Neutrophil (primary cell): ENCODE measurements around the gene PREX1.

Source experiments
- H3K27ac ChIP-seq: fragments of 200-600 bp; sonication (generic); 2 replicates; pipeline ENCODE4 v1.5.1; 2016; ENCODE audit warnings: mild to moderate bottlenecking, moderate library complexity
- H3K27me3 ChIP-seq: fragments of 200-600 bp; sonication (generic); 2 replicates; pipeline ENCODE4 v1.6.0; 2016; ENCODE audit warnings: mild to moderate bottlenecking
- H3K36me3 ChIP-seq: fragments of 200-600 bp; sonication (generic); 2 replicates; pipeline ENCODE4 v1.5.1; 2017
- H3K4me1 ChIP-seq, 2 experiments: fragments of 200-600 bp in 1 of 2; sonication (generic) in 1 of 2; 1 replicate in 1 of 2; 2 replicates in 1 of 2; pipeline versions ENCODE4 v1.5.1 to v1.6.1; 2013 to 2016; ENCODE audit warnings: low read depth in 1 of 2, low read length in 1 of 2, mild to moderate bottlenecking in 1 of 2, moderate library complexity in 1 of 2; ENCODE audit not compliant: control insufficient read depth in 1 of 2, insufficient read depth in 1 of 2
- H3K4me3 ChIP-seq, 2 experiments: fragments of 200-600 bp in 1 of 2; sonication (generic) in 1 of 2; 1 replicate in 1 of 2; 2 replicates in 1 of 2; pipeline ENCODE4 v1.5.1; 2013 to 2016; ENCODE audit warnings: low read depth in 1 of 2, low read length in 1 of 2, mild to moderate bottlenecking in 1 of 2, moderate library complexity in 1 of 2
- H3K9me3 ChIP-seq: fragments of 200-600 bp; sonication (generic); 2 replicates; pipeline ENCODE4 v1.5.1; 2016
- TF ChIP-seq, protein P1 (sequence below): fragments of 200-600 bp; sonication (generic); IDR thresholded peaks from 2 replicates; pipeline ENCODE4 v1.5.1; 2016; ENCODE audit warnings: antibody characterized with exemption

The PREX1 gene

DNA sequence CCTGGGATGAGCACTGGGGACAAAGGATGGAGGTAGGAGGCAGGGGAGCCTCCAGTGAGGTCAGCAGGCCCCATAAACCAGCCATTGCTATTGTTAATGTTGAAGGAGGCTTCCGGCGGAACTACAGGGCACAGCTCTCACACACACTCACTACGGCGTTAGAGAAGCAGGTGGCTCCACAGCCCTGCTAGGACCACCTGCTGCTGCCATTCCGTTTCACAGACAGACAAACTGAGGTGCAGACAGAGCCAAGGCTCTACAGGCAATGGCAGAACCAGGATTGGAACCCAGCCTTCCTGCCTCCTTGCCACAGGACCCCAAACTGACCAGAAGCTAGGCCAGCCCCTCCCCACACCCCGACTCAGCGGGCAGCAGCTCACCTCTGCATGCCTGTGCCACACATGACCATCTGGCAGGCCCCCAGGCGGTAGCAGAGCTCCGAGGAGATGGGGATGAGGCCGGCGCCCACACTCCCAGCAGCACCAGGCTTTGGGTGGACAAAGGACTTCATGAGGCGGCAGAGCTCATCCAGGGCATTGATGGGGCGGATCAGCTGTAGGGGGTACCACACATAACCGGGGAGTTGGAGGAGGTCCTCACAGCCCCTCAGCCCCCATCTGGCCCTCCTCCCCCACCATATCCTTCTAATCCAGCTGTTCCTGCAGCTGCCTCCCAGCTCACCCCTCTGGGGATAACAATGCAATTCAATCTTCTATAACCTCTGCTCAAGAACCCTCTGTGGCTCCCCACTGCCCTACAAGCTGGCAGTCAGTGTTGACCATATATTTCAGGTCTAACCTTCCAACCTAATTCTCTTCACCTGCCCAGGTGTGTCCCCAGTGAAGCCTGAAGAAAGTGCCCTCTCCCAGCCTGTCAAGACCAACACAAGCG lies 198.5 kb downstream of the PREX1 start:
- Histone ChIP-seq H3K9me3 (peaks cover 5% of the 10 kb centered on the region), H3K36me3 (peaks cover 100% of the 10 kb centered on the region), H3K4me1 (no peaks in the 10 kb centered on the region), H3K27me3 (no peaks in the 10 kb centered on the region), H3K4me3 (no peak overlapping the region), H3K27ac (peak overlapping the region; percentile 23)
- TF ChIP-seq, protein P1, sequence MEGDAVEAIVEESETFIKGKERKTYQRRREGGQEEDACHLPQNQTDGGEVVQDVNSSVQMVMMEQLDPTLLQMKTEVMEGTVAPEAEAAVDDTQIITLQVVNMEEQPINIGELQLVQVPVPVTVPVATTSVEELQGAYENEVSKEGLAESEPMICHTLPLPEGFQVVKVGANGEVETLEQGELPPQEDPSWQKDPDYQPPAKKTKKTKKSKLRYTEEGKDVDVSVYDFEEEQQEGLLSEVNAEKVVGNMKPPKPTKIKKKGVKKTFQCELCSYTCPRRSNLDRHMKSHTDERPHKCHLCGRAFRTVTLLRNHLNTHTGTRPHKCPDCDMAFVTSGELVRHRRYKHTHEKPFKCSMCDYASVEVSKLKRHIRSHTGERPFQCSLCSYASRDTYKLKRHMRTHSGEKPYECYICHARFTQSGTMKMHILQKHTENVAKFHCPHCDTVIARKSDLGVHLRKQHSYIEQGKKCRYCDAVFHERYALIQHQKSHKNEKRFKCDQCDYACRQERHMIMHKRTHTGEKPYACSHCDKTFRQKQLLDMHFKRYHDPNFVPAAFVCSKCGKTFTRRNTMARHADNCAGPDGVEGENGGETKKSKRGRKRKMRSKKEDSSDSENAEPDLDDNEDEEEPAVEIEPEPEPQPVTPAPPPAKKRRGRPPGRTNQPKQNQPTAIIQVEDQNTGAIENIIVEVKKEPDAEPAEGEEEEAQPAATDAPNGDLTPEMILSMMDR = no peak

GRCh38 chr20:48627737-48628128 lies 200.1 kb downstream of the PREX1 start:
- H3K36me3 ChIP-seq = peaks cover 100% of the 10 kb centered on the region
- H3K27ac ChIP-seq = peak overlapping the region; percentile 44
- H3K27me3 ChIP-seq = no peaks in the 10 kb centered on the region
- H3K9me3 ChIP-seq = peaks cover 5% of the 10 kb centered on the region
- no peaks in the 10 kb centered on the region for H3K4me1 ChIP-seq
- no peak overlapping the region for H3K4me3 ChIP-seq
- TF ChIP-seq, protein P1 = no peak

- peak overlapping the region; percentile 44 for H3K27ac ChIP-seq
- H3K27me3 ChIP-seq = no peaks in the 10 kb centered on the region
- no peaks in the 10 kb centered on the region for H3K4me1 ChIP-seq
- H3K4me3 ChIP-seq = no peak overlapping the region
- peaks cover 3% of the 10 kb centered on the region for H3K9me3 ChIP-seq
- TF ChIP-seq, protein P1 = no peak
- peaks cover 100% of the 10 kb centered on the region for H3K36me3 ChIP-seq
Measured at GRCh38 chr20:48626938-48627736, 200.7 kb downstream of the PREX1 start.

DNA sequence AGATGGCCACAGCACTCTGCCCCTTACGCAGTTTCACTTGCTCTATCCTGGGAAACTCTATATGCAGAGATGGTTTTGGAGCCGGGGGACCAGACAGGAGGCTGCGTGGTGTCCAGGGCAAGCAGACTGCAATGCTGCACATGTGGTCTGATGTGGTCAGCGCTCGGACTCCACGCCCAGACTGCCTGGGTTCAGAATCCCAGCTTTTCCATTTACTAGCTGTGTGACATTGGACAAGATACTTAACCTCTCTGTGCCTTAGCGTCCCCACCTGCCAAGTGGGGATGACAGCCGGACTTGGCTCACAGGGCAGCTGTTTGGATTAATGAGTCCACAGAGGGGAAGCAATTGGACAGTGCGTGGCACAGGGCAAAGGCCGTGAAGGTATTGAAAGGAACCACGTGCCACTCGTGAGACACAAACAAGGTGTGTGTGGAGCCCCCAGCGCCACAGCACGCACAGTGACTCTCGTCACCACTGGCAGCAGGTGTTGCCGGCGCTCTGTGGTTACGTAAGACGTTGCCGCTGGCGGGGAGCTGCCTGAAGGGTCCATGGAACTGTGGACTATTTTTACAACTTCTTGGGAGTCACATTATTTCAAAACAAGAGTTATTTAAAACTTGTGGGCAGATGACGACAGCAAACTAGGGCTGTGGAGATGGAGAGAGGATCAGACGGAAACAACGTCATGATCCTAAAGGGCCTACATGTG lies 201.4 kb downstream of the PREX1 start:
- TF ChIP-seq, protein P1 = no peak
- peak overlapping the region; percentile 44 for H3K27ac ChIP-seq
- no peak overlapping the region for H3K4me3 ChIP-seq
- no peaks in the 10 kb centered on the region for H3K9me3 ChIP-seq
- peaks cover 100% of the 10 kb centered on the region for H3K36me3 ChIP-seq
- peaks cover 0 to under 1% of the 10 kb centered on the region in 2 experiments for H3K4me1 ChIP-seq
- no peaks in the 10 kb centered on the region for H3K27me3 ChIP-seq

GRCh38 chr20:48625136-48625900 lies 202.5 kb downstream of the PREX1 start:
- H3K36me3 ChIP-seq = peaks cover 93% of the 10 kb centered on the region

More at GRCh38 chr20:48625136-48625900, 202.5 kb downstream of the PREX1 start:
- Histone ChIP-seq H3K9me3 (no peaks in the 10 kb centered on the region), H3K4me1 (peaks cover 8 to 11% of the 10 kb centered on the region in 2 experiments), H3K4me3 (no peak overlapping the region), H3K27me3 (no peaks in the 10 kb centered on the region), H3K27ac (peak overlapping the region; percentile 37)
- TF ChIP-seq, protein P1 = no peak
